Epithelial cell of prostate (primary cell): Measurements from ENCODE around the gene OR13C4.
"Not testable (repeated sequence)": the region's sequence is repeated elsewhere in the genome, so short reads cannot be mapped to it uniquely, and the experiment has no call there.

Source experiments
- DNase-seq: peaks from one replicate; pipeline ENCODE4 v3.0.0-alpha.2; 2011; ENCODE audit warnings: low read depth, low spot score
- H3K27ac ChIP-seq: fragments of 450-650 bp; 2 replicates; pipeline ENCODE4 v1.5.1; 2017; ENCODE audit warnings: mild to moderate bottlenecking

Gene OR13C4

GRCh38 chr9:104527109-104527508 lies at the start of gene OR13C4:
Gene OR13C4 (minus strand): TSS chr9:104527209. CDS start chr9:104527209, 0 bp downstream.
- no peak within 1 kb of the TSS for H3K27ac ChIP-seq
- DNase-seq: no peak

- no peak for DNase-seq
- no peak overlapping the region for H3K27ac ChIP-seq
Observed at GRCh38 chr9:104575456-104575855, 48.4 kb upstream of the OR13C4 start.

- DNase-seq: no peak
Observed at GRCh38 chr9:104572612-104573011, 45.6 kb upstream of the OR13C4 start.

GRCh38 chr9:104568868-104569267 lies 41.9 kb upstream of the OR13C4 start, which contains the start of gene OR13C8:
Gene OR13C8 (plus strand): TSS chr9:104569168. CDS start chr9:104569168, 0 bp downstream.
- H3K27ac ChIP-seq: no peak within 1 kb of the TSS
- DNase-seq: no peak

More at GRCh38 chr9:104572612-104573011, 45.6 kb upstream of the OR13C4 start:
- no peak overlapping the region for H3K27ac ChIP-seq

GRCh38 chr9:104564358-104564757 lies 37.3 kb upstream of the OR13C4 start:
- no peak for DNase-seq

GRCh38 chr9:104556830-104557634 lies 30.0 kb upstream of the OR13C4 start:
- no peak for DNase-seq
- H3K27ac ChIP-seq: no peak overlapping the region

More at GRCh38 chr9:104564358-104564757, 37.3 kb upstream of the OR13C4 start:
- no peak overlapping the region for H3K27ac ChIP-seq

GRCh38 chr9:104555521-104555920 lies 28.5 kb upstream of the OR13C4 start:
- no peak overlapping the region for H3K27ac ChIP-seq
- DNase-seq: no peak

GRCh38 chr9:104553261-104553660 lies 26.3 kb upstream of the OR13C4 start:
- no peak for DNase-seq
- H3K27ac ChIP-seq: no peak overlapping the region

- H3K27ac ChIP-seq: no peak overlapping the region
- DNase-seq: no peak
Observed at GRCh38 chr9:104544644-104545043, 17.6 kb upstream of the OR13C4 start.

- no peak overlapping the region for H3K27ac ChIP-seq
- no peak for DNase-seq
Observed at GRCh38 chr9:104539275-104539674, 12.3 kb upstream of the OR13C4 start.

- DNase-seq: no peak
- H3K27ac ChIP-seq: no peak within 1 kb of the TSS
Observed at GRCh38 chr9:104536756-104537155, 9.7 kb upstream of the OR13C4 start, which contains the start of gene OR13C3. Gene OR13C3 (minus strand): TSS chr9:104536856. CDS start chr9:104536723, 133 bp downstream.

- H3K27ac ChIP-seq, DNase-seq: not testable (repeated sequence)
Observed at GRCh38 chr9:104520241-104520640, 6.8 kb downstream of the OR13C4 start.

- no peak for DNase-seq
- no peak overlapping the region for H3K27ac ChIP-seq
Observed at GRCh38 chr9:104514901-104515300, 12.1 kb downstream of the OR13C4 start.

- peak; percentile 44 for DNase-seq
- peak overlapping the region; percentile 69 for H3K27ac ChIP-seq
Observed at GRCh38 chr9:104506565-104506964, 20.4 kb downstream of the OR13C4 start.

- DNase-seq: no peak
- no peak within 1 kb of the TSS for H3K27ac ChIP-seq
Observed at GRCh38 chr9:104503963-104504362, 23.0 kb downstream of the OR13C4 start, which contains the start of gene OR13F1. Gene OR13F1 (plus strand): TSS chr9:104504263. CDS start chr9:104504263, 0 bp downstream.

- DNase-seq: no peak
- H3K27ac ChIP-seq: no peak overlapping the region
Observed at GRCh38 chr9:104503440-104503839, 23.6 kb downstream of the OR13C4 start.

GRCh38 chr9:104494808-104495207 lies 32.2 kb downstream of the OR13C4 start:
- H3K27ac ChIP-seq: no peak overlapping the region
- no peak for DNase-seq

- no peak overlapping the region for H3K27ac ChIP-seq
- no peak for DNase-seq
Observed at GRCh38 chr9:104485014-104485413, 42.0 kb downstream of the OR13C4 start.

- DNase-seq: no peak
- H3K27ac ChIP-seq: no peak overlapping the region
Observed at GRCh38 chr9:104482921-104483570, 44.0 kb downstream of the OR13C4 start.
